ENCODE data around the gene KDM2A. TPM values are rescaled to one million over a fixed set of nuclear protein-coding genes. Genes with fewer than 3 reads are reported as not detected.

KDM2A gene
- total and polyA plus RNA-seq, 9 donors: 32.1 to 65.0 (median 54.2) TPM

GRCh38 chr11:67085617-67086016 lies 33.4 kb upstream of the KDM2A start:
- 88% methylated on average over 3 of the region's 5 CpGs for WGBS (ENCODE audit: insufficient coverage)
- Histone ChIP-seq H3K27ac (ENCODE audit: low read length) (no peak overlapping the region), H3K27me3 (ENCODE audit: control insufficient read depth, insufficient read depth, low read length) (peaks cover 2% of the 10 kb centered on the region), H3K36me3 (ENCODE audit: control insufficient read depth, insufficient read depth, low read length) (no peaks in the 10 kb centered on the region), H3K9me3 (replicated peaks; ENCODE audit: control insufficient read depth, low read depth, low read length) (no peaks in the 10 kb centered on the region), H3K4me3 (ENCODE audit: low read length) (no peak overlapping the region), H3K4me1 (ENCODE audit: control insufficient read depth, insufficient read depth, low read length) (peaks cover 8% of the 10 kb centered on the region)
- DNase-seq: no peak

GRCh38 chr11:67090717-67091116 lies 28.3 kb upstream of the KDM2A start:
- Histone ChIP-seq H3K9me3 (replicated peaks; ENCODE audit: control insufficient read depth, low read depth, low read length) (no peaks in the 10 kb centered on the region), H3K27me3 (ENCODE audit: control insufficient read depth, insufficient read depth, low read length) (no peaks in the 10 kb centered on the region), H3K4me3 (ENCODE audit: low read length) (no peak overlapping the region), H3K27ac (ENCODE audit: low read length) (no peak overlapping the region), H3K4me1 (ENCODE audit: control insufficient read depth, insufficient read depth, low read length) (no peaks in the 10 kb centered on the region), H3K36me3 (ENCODE audit: control insufficient read depth, insufficient read depth, low read length) (no peaks in the 10 kb centered on the region)
- WGBS (ENCODE audit: insufficient coverage): 94% methylated on average over 4 of the region's 8 CpGs
- no peak for DNase-seq

- Histone ChIP-seq H3K36me3 (ENCODE audit: control insufficient read depth, insufficient read depth, low read length) (no peaks in the 10 kb centered on the region), H3K9me3 (replicated peaks; ENCODE audit: control insufficient read depth, low read depth, low read length) (no peaks in the 10 kb centered on the region), H3K27me3 (ENCODE audit: control insufficient read depth, insufficient read depth, low read length) (no peaks in the 10 kb centered on the region), H3K27ac (ENCODE audit: low read length) (no peak overlapping the region), H3K4me3 (ENCODE audit: low read length) (no peak overlapping the region), H3K4me1 (ENCODE audit: control insufficient read depth, insufficient read depth, low read length) (peaks cover 2% of the 10 kb centered on the region)
- WGBS (ENCODE audit: insufficient coverage): 83% methylated on average over 1 of the region's 1 CpG
- DNase-seq: no peak
These were observed 23.9 kb upstream of the KDM2A start for GRCh38 chr11:67095214-67095507.

GRCh38 chr11:67098799-67099429 lies 20.1 kb upstream of the KDM2A start:
- DNase-seq: no peak
- Histone ChIP-seq H3K27ac (ENCODE audit: low read length) (no peak overlapping the region), H3K27me3 (ENCODE audit: control insufficient read depth, insufficient read depth, low read length) (no peaks in the 10 kb centered on the region), H3K4me1 (ENCODE audit: control insufficient read depth, insufficient read depth, low read length) (peaks cover 2% of the 10 kb centered on the region), H3K9me3 (replicated peaks; ENCODE audit: control insufficient read depth, low read depth, low read length) (no peaks in the 10 kb centered on the region), H3K4me3 (ENCODE audit: low read length) (no peak overlapping the region), H3K36me3 (ENCODE audit: control insufficient read depth, insufficient read depth, low read length) (no peaks in the 10 kb centered on the region)
- 73% methylated on average over 2 of the region's 6 CpGs for WGBS (ENCODE audit: insufficient coverage)

- H3K4me3 ChIP-seq (ENCODE audit: low read length): no peak overlapping the region
- no peak overlapping the region for H3K27ac ChIP-seq (ENCODE audit: low read length)
- no peaks in the 10 kb centered on the region for H3K9me3 ChIP-seq (replicated peaks; ENCODE audit: control insufficient read depth, low read depth, low read length)
- no peaks in the 10 kb centered on the region for H3K27me3 ChIP-seq (ENCODE audit: control insufficient read depth, insufficient read depth, low read length)
- WGBS (ENCODE audit: insufficient coverage): 64% methylated on average over 6 of the region's 6 CpGs
- no peaks in the 10 kb centered on the region for H3K36me3 ChIP-seq (ENCODE audit: control insufficient read depth, insufficient read depth, low read length)
- peaks cover 2% of the 10 kb centered on the region for H3K4me1 ChIP-seq (ENCODE audit: control insufficient read depth, insufficient read depth, low read length)
- no peak for DNase-seq
These were observed 19.2 kb upstream of the KDM2A start for GRCh38 chr11:67099831-67100324.

- H3K4me1 ChIP-seq (ENCODE audit: control insufficient read depth, insufficient read depth, low read length): peaks cover 2% of the 10 kb centered on the region
- no peaks in the 10 kb centered on the region for H3K27me3 ChIP-seq (ENCODE audit: control insufficient read depth, insufficient read depth, low read length)
- no peaks in the 10 kb centered on the region for H3K36me3 ChIP-seq (ENCODE audit: control insufficient read depth, insufficient read depth, low read length)
- H3K4me3 ChIP-seq (ENCODE audit: low read length): no peak overlapping the region
- DNase-seq: no peak
- no peaks in the 10 kb centered on the region for H3K9me3 ChIP-seq (replicated peaks; ENCODE audit: control insufficient read depth, low read depth, low read length)
- 80% methylated on average over 6 of the region's 8 CpGs for WGBS (ENCODE audit: insufficient coverage)
- no peak overlapping the region for H3K27ac ChIP-seq (ENCODE audit: low read length)
These were observed 16.4 kb upstream of the KDM2A start for GRCh38 chr11:67102664-67103063.

- H3K9me3 ChIP-seq (replicated peaks; ENCODE audit: control insufficient read depth, low read depth, low read length): no peaks in the 10 kb centered on the region
- no CpG with 5 or more reads among the region's 2 CpGs for WGBS (ENCODE audit: insufficient coverage)
These were observed 13.1 kb upstream of the KDM2A start for GRCh38 chr11:67105964-67106363.

GRCh38 chr11:67111261-67111660 lies 7.8 kb upstream of the KDM2A start:
- WGBS (ENCODE audit: insufficient coverage): no CpG with 5 or more reads among the region's 1 CpG
- no peaks in the 10 kb centered on the region for H3K9me3 ChIP-seq (replicated peaks; ENCODE audit: control insufficient read depth, low read depth, low read length)
- H3K27me3 ChIP-seq (ENCODE audit: control insufficient read depth, insufficient read depth, low read length): no peaks in the 10 kb centered on the region
- peak; percentile 90 for DNase-seq
- H3K4me3 ChIP-seq (ENCODE audit: low read length): no peak overlapping the region
- H3K4me1 ChIP-seq (ENCODE audit: control insufficient read depth, insufficient read depth, low read length): peaks cover 12% of the 10 kb centered on the region
- peak overlapping the region; percentile 45 for H3K27ac ChIP-seq (ENCODE audit: low read length)
- H3K36me3 ChIP-seq (ENCODE audit: control insufficient read depth, insufficient read depth, low read length): no peaks in the 10 kb centered on the region

More at GRCh38 chr11:67105964-67106363, 13.1 kb upstream of the KDM2A start:
- Histone ChIP-seq H3K36me3 (ENCODE audit: control insufficient read depth, insufficient read depth, low read length) (no peaks in the 10 kb centered on the region), H3K27me3 (ENCODE audit: control insufficient read depth, insufficient read depth, low read length) (no peaks in the 10 kb centered on the region), H3K27ac (ENCODE audit: low read length) (no peak overlapping the region), H3K4me3 (ENCODE audit: low read length) (no peak overlapping the region), H3K4me1 (ENCODE audit: control insufficient read depth, insufficient read depth, low read length) (peaks cover 4% of the 10 kb centered on the region)
- DNase-seq: no peak

- Histone ChIP-seq H3K36me3 (ENCODE audit: control insufficient read depth, insufficient read depth, low read length) (no peaks in the 10 kb centered on the region), H3K9me3 (replicated peaks; ENCODE audit: control insufficient read depth, low read depth, low read length) (no peaks in the 10 kb centered on the region), H3K4me1 (ENCODE audit: control insufficient read depth, insufficient read depth, low read length) (peaks cover 16% of the 10 kb centered on the region), H3K4me3 (ENCODE audit: low read length) (no peak overlapping the region), H3K27ac (ENCODE audit: low read length) (no peak overlapping the region), H3K27me3 (ENCODE audit: control insufficient read depth, insufficient read depth, low read length) (no peaks in the 10 kb centered on the region)
- WGBS (ENCODE audit: insufficient coverage): 100% methylated on average over 3 of the region's 5 CpGs
- DNase-seq: no peak
These were observed 5.8 kb upstream of the KDM2A start for GRCh38 chr11:67113231-67113721.

GRCh38 chr11:67114275-67114896 lies 4.7 kb upstream of the KDM2A start:
- H3K27me3 ChIP-seq (ENCODE audit: control insufficient read depth, insufficient read depth, low read length): no peaks in the 10 kb centered on the region
- no peak for DNase-seq
- WGBS (ENCODE audit: insufficient coverage): 83% methylated on average over 7 of the region's 10 CpGs
- no peaks in the 10 kb centered on the region for H3K36me3 ChIP-seq (ENCODE audit: control insufficient read depth, insufficient read depth, low read length)
- no peak overlapping the region for H3K27ac ChIP-seq (ENCODE audit: low read length)
- H3K9me3 ChIP-seq (replicated peaks; ENCODE audit: control insufficient read depth, low read depth, low read length): no peaks in the 10 kb centered on the region
- peaks cover 19% of the 10 kb centered on the region for H3K4me1 ChIP-seq (ENCODE audit: control insufficient read depth, insufficient read depth, low read length)
- H3K4me3 ChIP-seq (ENCODE audit: low read length): no peak overlapping the region
